B cell (primary cell): ENCODE data around the gene DCP2.

ENCODE experiments used
- CTCF ChIP-seq: fragments of 200-600 bp; IDR thresholded peaks from one replicate; pipeline ENCODE4 v1.8.0; 2022; ENCODE audit warnings: antibody characterized with exemption, mild to moderate bottlenecking
- EZH2 ChIP-seq: IDR thresholded peaks from 2 replicates; pipeline ENCODE4 v1.6.1; 2012; ENCODE audit warnings: borderline replicate concordance, low read depth, mild to moderate bottlenecking, moderate library complexity, low read length; ENCODE audit not compliant: insufficient read depth, poor library complexity, severe bottlenecking

DNA sequence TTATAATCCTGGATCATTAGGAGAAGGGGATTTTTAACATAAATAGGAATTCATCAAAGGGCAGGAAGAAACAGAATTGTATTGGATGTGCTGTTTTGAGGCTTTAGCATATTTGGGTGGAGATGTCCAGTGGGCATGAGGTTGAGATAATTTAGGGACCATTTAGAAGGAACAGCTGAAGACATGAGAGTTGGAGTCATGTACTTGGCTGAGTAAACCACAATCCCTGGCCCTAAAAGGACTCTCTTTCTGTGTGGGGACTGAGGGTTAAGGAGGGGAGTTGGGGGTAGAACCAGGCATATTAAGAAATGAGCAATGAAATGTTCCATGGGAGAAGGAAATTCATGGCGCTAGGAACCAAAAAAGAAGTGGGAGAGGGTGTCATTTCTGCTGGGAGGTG lies 61.5 kb downstream of the DCP2 start:
- TF ChIP-seq CTCF (no peak), EZH2 (no peak)
